Measurements from ENCODE around the gene PRXL2A. TPM values are rescaled to one million over a fixed set of nuclear protein-coding genes. Genes with fewer than 3 reads are reported as not detected.

Gene PRXL2A
- total RNA-seq, 1 donor from 2014 or later, result 29.9 TPM

- Histone ChIP-seq H2AFZ (ENCODE audit: low read depth, low read length) (no peak overlapping the region), H4K20me1 (ENCODE audit: insufficient read depth, low read length) (peaks cover 80% of the 10 kb centered on the region), H3K9me3 (ENCODE audit: insufficient read depth, low read depth, low read length) (no peaks in the 10 kb centered on the region), H3K27ac (ENCODE audit: low read depth, low read length) (peak overlapping the region; percentile 61), H3K4me2 (ENCODE audit: low read length) (peak overlapping the region; percentile 70), H3K4me1 (ENCODE audit: insufficient read depth, low read length) (peaks cover 57% of the 10 kb centered on the region), H3K9ac (ENCODE audit: low read length) (peak overlapping the region; percentile 69), H3K36me3 (ENCODE audit: insufficient read depth, low read length) (peaks cover 6% of the 10 kb centered on the region), H3K27me3 (ENCODE audit: insufficient read depth, low read length) (no peaks in the 10 kb centered on the region), H3K79me2 (ENCODE audit: insufficient read depth, low read length) (peaks cover 100% of the 10 kb centered on the region), H3K4me3 (ENCODE audit: insufficient read depth, low read depth, low read length) (no peak overlapping the region)
- FAIRE-seq, result no peak
- TF ChIP-seq EZH2 (IDR thresholded peaks at IDR 0.05; ENCODE audit: insufficient read depth, low read length), result no peak
- no peak for TF ChIP-seq CTCF (IDR thresholded peaks at IDR 0.05; ENCODE audit: insufficient read depth, low read depth, low read length)
- DNase-seq (ENCODE audit: low read depth), result no peak
- H3K36me3 Mint-ChIP-seq (ENCODE audit: low read depth, unreplicated experiment), result peaks cover 8% of the 10 kb centered on the region
- H3K27ac Mint-ChIP-seq (ENCODE audit: unreplicated experiment), result peak overlapping the region; percentile 85
- H3K27me3 Mint-ChIP-seq (ENCODE audit: low read depth, unreplicated experiment), result no peaks in the 10 kb centered on the region
- no peaks in the 10 kb centered on the region for H3K9me3 Mint-ChIP-seq (ENCODE audit: unreplicated experiment)
- H3K4me3 Mint-ChIP-seq (ENCODE audit: unreplicated experiment), result peak overlapping the region; percentile 57
- peaks cover 85% of the 10 kb centered on the region for H3K4me1 Mint-ChIP-seq (ENCODE audit: low read depth, unreplicated experiment)
These were observed 57.1 kb downstream of the PRXL2A start for GRCh38 chr10:80465451-80465835.

- Histone ChIP-seq H3K79me2 (ENCODE audit: insufficient read depth, low read length) (peaks cover 100% of the 10 kb centered on the region), H3K4me1 (ENCODE audit: insufficient read depth, low read length) (peaks cover 56% of the 10 kb centered on the region), H3K27ac (ENCODE audit: low read depth, low read length) (peak overlapping the region; percentile 61), H2AFZ (ENCODE audit: low read depth, low read length) (no peak overlapping the region), H3K9ac (ENCODE audit: low read length) (peak overlapping the region; percentile 69), H3K27me3 (ENCODE audit: insufficient read depth, low read length) (no peaks in the 10 kb centered on the region), H4K20me1 (ENCODE audit: insufficient read depth, low read length) (peaks cover 80% of the 10 kb centered on the region), H3K9me3 (ENCODE audit: insufficient read depth, low read depth, low read length) (no peaks in the 10 kb centered on the region), H3K36me3 (ENCODE audit: insufficient read depth, low read length) (peaks cover 9% of the 10 kb centered on the region), H3K4me2 (ENCODE audit: low read length) (peak overlapping the region; percentile 70), H3K4me3 (ENCODE audit: insufficient read depth, low read depth, low read length) (no peak overlapping the region)
- no peak for FAIRE-seq
- Mint-ChIP-seq H3K27me3 (ENCODE audit: low read depth, unreplicated experiment) (no peaks in the 10 kb centered on the region), H3K4me1 (ENCODE audit: low read depth, unreplicated experiment) (peaks cover 83% of the 10 kb centered on the region), H3K9me3 (ENCODE audit: unreplicated experiment) (no peaks in the 10 kb centered on the region), H3K27ac (ENCODE audit: unreplicated experiment) (peak overlapping the region; percentile 85), H3K4me3 (ENCODE audit: unreplicated experiment) (peak overlapping the region; percentile 57), H3K36me3 (ENCODE audit: low read depth, unreplicated experiment) (peaks cover 13% of the 10 kb centered on the region)
- no peak for DNase-seq (ENCODE audit: low read depth)
- TF ChIP-seq CTCF (IDR thresholded peaks at IDR 0.05; ENCODE audit: insufficient read depth, low read depth, low read length) (no peak), EZH2 (IDR thresholded peaks at IDR 0.05; ENCODE audit: insufficient read depth, low read length) (no peak)
These were observed 57.7 kb downstream of the PRXL2A start for GRCh38 chr10:80465839-80466590.

- Histone ChIP-seq H3K9ac (ENCODE audit: low read length) (no peak overlapping the region), H3K27ac (ENCODE audit: low read depth, low read length) (no peak overlapping the region), H3K36me3 (ENCODE audit: insufficient read depth, low read length) (peaks cover 9% of the 10 kb centered on the region), H3K4me2 (ENCODE audit: low read length) (no peak overlapping the region), H3K79me2 (ENCODE audit: insufficient read depth, low read length) (peaks cover 100% of the 10 kb centered on the region), H3K4me1 (ENCODE audit: insufficient read depth, low read length) (peaks cover 56% of the 10 kb centered on the region), H4K20me1 (ENCODE audit: insufficient read depth, low read length) (peaks cover 80% of the 10 kb centered on the region), H2AFZ (ENCODE audit: low read depth, low read length) (no peak overlapping the region), H3K27me3 (ENCODE audit: insufficient read depth, low read length) (no peaks in the 10 kb centered on the region), H3K9me3 (ENCODE audit: insufficient read depth, low read depth, low read length) (no peaks in the 10 kb centered on the region), H3K4me3 (ENCODE audit: insufficient read depth, low read depth, low read length) (no peak overlapping the region)
- Mint-ChIP-seq H3K27me3 (ENCODE audit: low read depth, unreplicated experiment) (no peaks in the 10 kb centered on the region), H3K36me3 (ENCODE audit: low read depth, unreplicated experiment) (peaks cover 14% of the 10 kb centered on the region), H3K4me3 (ENCODE audit: unreplicated experiment) (peak overlapping the region; percentile 41), H3K27ac (ENCODE audit: unreplicated experiment) (peak overlapping the region; percentile 50), H3K9me3 (ENCODE audit: unreplicated experiment) (no peaks in the 10 kb centered on the region), H3K4me1 (ENCODE audit: low read depth, unreplicated experiment) (peaks cover 81% of the 10 kb centered on the region)
- no peak for FAIRE-seq
- TF ChIP-seq CTCF (IDR thresholded peaks at IDR 0.05; ENCODE audit: insufficient read depth, low read depth, low read length) (no peak), EZH2 (IDR thresholded peaks at IDR 0.05; ENCODE audit: insufficient read depth, low read length) (no peak)
- no peak for DNase-seq (ENCODE audit: low read depth)
These were observed 58.5 kb downstream of the PRXL2A start for GRCh38 chr10:80466724-80467326.
